Mesendoderm (in vitro differentiated cells): ENCODE measurements around the gene VDR.

ENCODE experiments used
- DNase-seq: peaks from one replicate; pipeline ENCODE4 v3.0.0; 2013
- H2AK5ac ChIP-seq: 2 replicates; pipeline ENCODE4 v1.6.1; 2013; ENCODE audit warnings: low read length, inconsistent platforms
- H2BK120ac ChIP-seq: 2 replicates; pipeline ENCODE4 v1.6.1; 2013; ENCODE audit warnings: low read depth, mild to moderate bottlenecking, low read length, moderate library complexity, mixed read lengths
- H2BK15ac ChIP-seq: replicated peaks from 2 replicates; pipeline ENCODE4 v1.6.1; 2013; ENCODE audit warnings: low read depth, mild to moderate bottlenecking, moderate library complexity
- H2BK5ac ChIP-seq: 2 replicates; pipeline ENCODE4 v1.6.1; 2013; ENCODE audit warnings: low read length, inconsistent platforms
- H3K18ac ChIP-seq: 2 replicates; pipeline ENCODE4 v1.6.1; 2013; ENCODE audit warnings: mild to moderate bottlenecking, low read length, mixed read lengths
- H3K23ac ChIP-seq: one replicate; pipeline ENCODE4 v1.6.1; 2013; ENCODE audit warnings: low read length
- H3K27ac ChIP-seq: 2 replicates; pipeline ENCODE4 v1.5.1; 2013; ENCODE audit warnings: low read depth, mild to moderate bottlenecking, inconsistent platforms, low read length, moderate library complexity
- H3K27me3 ChIP-seq: 2 replicates; pipeline ENCODE4 v1.6.1; 2013; ENCODE audit warnings: low read length, control low read depth, mild to moderate bottlenecking, inconsistent platforms; ENCODE audit not compliant: insufficient read depth, poor library complexity
- H3K36me3 ChIP-seq: 2 replicates; pipeline ENCODE4 v1.6.1; 2013; ENCODE audit warnings: low read length, inconsistent platforms; ENCODE audit not compliant: control insufficient read depth, insufficient read depth
- H3K4ac ChIP-seq: one replicate; pipeline ENCODE4 v1.6.1; 2013; ENCODE audit warnings: low read depth, mild to moderate bottlenecking, low read length, moderate library complexity
- H3K4me1 ChIP-seq: 2 replicates; pipeline ENCODE4 v1.6.1; 2013; ENCODE audit warnings: low read depth, low read length, inconsistent platforms; ENCODE audit not compliant: control insufficient read depth
- H3K4me2 ChIP-seq: 2 replicates; pipeline ENCODE4 v1.6.1; 2013; ENCODE audit warnings: low read length
- H3K4me3 ChIP-seq: 2 replicates; pipeline ENCODE4 v1.5.1; 2013; ENCODE audit warnings: mild to moderate bottlenecking, low read length
- H3K56ac ChIP-seq: one replicate; pipeline ENCODE4 v1.6.1; 2013; ENCODE audit warnings: low read length
- H3K79me1 ChIP-seq: 2 replicates; pipeline ENCODE4 v1.6.1; 2013; ENCODE audit warnings: low read length, inconsistent platforms
- H3K79me2 ChIP-seq: 2 replicates; pipeline ENCODE4 v1.6.1; 2013; ENCODE audit warnings: mild to moderate bottlenecking, low read length; ENCODE audit not compliant: control insufficient read depth, insufficient read depth
- H3K9ac ChIP-seq: 2 replicates; pipeline ENCODE4 v1.6.1; 2013; ENCODE audit warnings: low read length, inconsistent platforms
- H4K5ac ChIP-seq: one replicate; pipeline ENCODE4 v1.6.1; 2013; ENCODE audit warnings: low read length
- H4K8ac ChIP-seq: one replicate; pipeline ENCODE4 v1.6.1; 2013; ENCODE audit warnings: low read depth, mild to moderate bottlenecking, control low read depth, low read length, moderate library complexity
- WGBS: extraction: QIAGEN DNeasy Blood & Tissue Kit; methylation state at CpG from one replicate; pipeline ENCODE4 v1.1.7; 2013; ENCODE audit warnings: low lambda C conversion rate, missing lambda C conversion rate; ENCODE audit not compliant: insufficient coverage; ENCODE audit errors: extremely low coverage; 5-methylcytosine and 5-hydroxymethylcytosine counted together

The VDR gene

GRCh38 chr12:47887529-47887928, 17.3 kb downstream of the VDR start:
- no peaks in the 10 kb centered on the region for H3K4me1 ChIP-seq
- no peak overlapping the region for H2BK15ac ChIP-seq
- no peak overlapping the region for H3K4me2 ChIP-seq
- H3K27ac ChIP-seq: no peak overlapping the region
- H3K4ac ChIP-seq: no peak overlapping the region
- no CpG with 5 or more reads among the region's 3 CpGs for WGBS
- H2BK120ac ChIP-seq: no peak overlapping the region
- no peak overlapping the region for H3K4me3 ChIP-seq
- no peak overlapping the region for H3K56ac ChIP-seq
- H3K23ac ChIP-seq: no peak overlapping the region
- H3K18ac ChIP-seq: no peak overlapping the region
- H4K8ac ChIP-seq: no peak overlapping the region
- no peaks in the 10 kb centered on the region for H3K79me1 ChIP-seq
- no peak for DNase-seq
- no peak overlapping the region for H2AK5ac ChIP-seq
- no peak overlapping the region for H3K9ac ChIP-seq
- no peaks in the 10 kb centered on the region for H3K36me3 ChIP-seq
- H3K79me2 ChIP-seq: no peaks in the 10 kb centered on the region
- no peaks in the 10 kb centered on the region for H3K27me3 ChIP-seq
- no peak overlapping the region for H2BK5ac ChIP-seq
- no peak overlapping the region for H4K5ac ChIP-seq

- Histone ChIP-seq H3K23ac (no peak overlapping the region), H3K4me3 (no peak overlapping the region), H3K56ac (no peak overlapping the region), H3K27ac (no peak overlapping the region), H2BK120ac (no peak overlapping the region), H3K79me1 (no peaks in the 10 kb centered on the region), H3K27me3 (no peaks in the 10 kb centered on the region), H3K36me3 (no peaks in the 10 kb centered on the region), H4K8ac (no peak overlapping the region), H2AK5ac (no peak overlapping the region), H3K18ac (no peak overlapping the region), H2BK15ac (no peak overlapping the region), H2BK5ac (no peak overlapping the region), H3K79me2 (no peaks in the 10 kb centered on the region), H3K4me1 (no peaks in the 10 kb centered on the region), H3K4ac (no peak overlapping the region), H3K9ac (no peak overlapping the region), H3K4me2 (no peak overlapping the region), H4K5ac (no peak overlapping the region)
- DNase-seq: no peak
- no CpG with 5 or more reads among the region's 13 CpGs for WGBS
These were observed 18.1 kb downstream of the VDR start for GRCh38 chr12:47886510-47887240.

GRCh38 chr12:47885566-47885965, 19.2 kb downstream of the VDR start:
- H3K4me3 ChIP-seq: no peak overlapping the region
- no peaks in the 10 kb centered on the region for H3K79me2 ChIP-seq
- no peak overlapping the region for H2BK5ac ChIP-seq
- no peak overlapping the region for H2BK120ac ChIP-seq
- H3K18ac ChIP-seq: no peak overlapping the region
- no peak overlapping the region for H3K9ac ChIP-seq
- no peaks in the 10 kb centered on the region for H3K4me1 ChIP-seq
- H4K5ac ChIP-seq: no peak overlapping the region
- H3K27ac ChIP-seq: no peak overlapping the region
- WGBS: no CpG with 5 or more reads among the region's 2 CpGs
- DNase-seq: no peak
- H3K79me1 ChIP-seq: no peaks in the 10 kb centered on the region
- H4K8ac ChIP-seq: no peak overlapping the region
- H3K4ac ChIP-seq: no peak overlapping the region
- H3K27me3 ChIP-seq: no peaks in the 10 kb centered on the region
- H3K23ac ChIP-seq: no peak overlapping the region
- no peak overlapping the region for H2AK5ac ChIP-seq
- H3K4me2 ChIP-seq: no peak overlapping the region
- H3K36me3 ChIP-seq: no peaks in the 10 kb centered on the region
- H3K56ac ChIP-seq: no peak overlapping the region
- no peak overlapping the region for H2BK15ac ChIP-seq

- no peak overlapping the region for H3K9ac ChIP-seq
- no CpG with 5 or more reads among the region's 10 CpGs for WGBS
- no peak overlapping the region for H2BK15ac ChIP-seq
- no peak overlapping the region for H4K5ac ChIP-seq
- H3K23ac ChIP-seq: no peak overlapping the region
- no peak overlapping the region for H2BK120ac ChIP-seq
- H3K36me3 ChIP-seq: no peaks in the 10 kb centered on the region
- H3K18ac ChIP-seq: no peak overlapping the region
- no peak overlapping the region for H3K27ac ChIP-seq
- H3K27me3 ChIP-seq: no peaks in the 10 kb centered on the region
- no peaks in the 10 kb centered on the region for H3K79me2 ChIP-seq
- no peak overlapping the region for H3K4ac ChIP-seq
- no peaks in the 10 kb centered on the region for H3K4me1 ChIP-seq
- no peak overlapping the region for H2BK5ac ChIP-seq
- no peak overlapping the region for H2AK5ac ChIP-seq
- H3K4me3 ChIP-seq: no peak overlapping the region
- H4K8ac ChIP-seq: no peak overlapping the region
- H3K4me2 ChIP-seq: no peak overlapping the region
- no peak overlapping the region for H3K56ac ChIP-seq
- DNase-seq: no peak
- no peaks in the 10 kb centered on the region for H3K79me1 ChIP-seq
These were observed 19.7 kb downstream of the VDR start for GRCh38 chr12:47885012-47885501.

- Histone ChIP-seq H3K27me3 (no peaks in the 10 kb centered on the region), H2BK5ac (no peak overlapping the region), H2BK120ac (no peak overlapping the region), H3K4me3 (no peak overlapping the region), H3K36me3 (no peaks in the 10 kb centered on the region), H3K9ac (no peak overlapping the region), H3K4me2 (no peak overlapping the region), H2BK15ac (no peak overlapping the region), H3K18ac (no peak overlapping the region), H3K27ac (no peak overlapping the region), H3K4ac (no peak overlapping the region), H3K56ac (no peak overlapping the region), H3K4me1 (no peaks in the 10 kb centered on the region), H4K5ac (no peak overlapping the region), H3K79me1 (no peaks in the 10 kb centered on the region), H3K79me2 (no peaks in the 10 kb centered on the region), H2AK5ac (no peak overlapping the region), H4K8ac (no peak overlapping the region), H3K23ac (no peak overlapping the region)
- no peak for DNase-seq
- WGBS: no CpG with 5 or more reads among the region's 3 CpGs
These were observed 20.3 kb downstream of the VDR start for GRCh38 chr12:47884501-47884900.
